NCI-H2196 (cell line): ENCODE measurements around the gene AKT1S1.
A peak's percentile ranks its signal among the peaks of the same experiment; 100 is the strongest.
"Not testable (repeated sequence)": the region's sequence is repeated elsewhere in the genome, so short reads cannot be mapped to it uniquely, and the experiment has no call there.

ENCODE experiments used
- DNase-seq: peaks from one replicate; lab custom pipeline; 2025; ENCODE audit not compliant: unreplicated experiment; lab: John Stamatoyannopoulos, UW

The AKT1S1 gene

GRCh38 chr19:49839713-49840112 is 37.4 kb downstream of the AKT1S1 start:
- DNase-seq, result no peak

GRCh38 chr19:49838885-49839588 is 38.1 kb downstream of the AKT1S1 start:
- no peak for DNase-seq

GRCh38 chr19:49837425-49837824 is 39.7 kb downstream of the AKT1S1 start:
- no peak for DNase-seq

DNA sequence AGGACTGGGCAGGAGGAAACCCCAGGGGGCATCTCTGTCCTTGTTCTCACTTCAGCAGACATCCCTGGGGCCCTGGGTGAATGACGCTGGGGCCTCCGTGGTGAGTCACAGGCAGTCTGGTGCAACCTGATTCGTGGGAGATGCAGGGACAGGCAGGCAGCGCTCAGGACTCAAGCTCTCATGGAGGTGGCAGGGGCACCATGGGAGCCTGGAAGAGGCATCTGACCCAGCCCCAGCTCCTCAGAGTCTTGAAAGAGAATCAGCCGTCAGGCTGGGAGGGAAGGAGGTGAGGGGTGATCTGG is 40.2 kb downstream of the AKT1S1 start:
- no peak for DNase-seq

DNA sequence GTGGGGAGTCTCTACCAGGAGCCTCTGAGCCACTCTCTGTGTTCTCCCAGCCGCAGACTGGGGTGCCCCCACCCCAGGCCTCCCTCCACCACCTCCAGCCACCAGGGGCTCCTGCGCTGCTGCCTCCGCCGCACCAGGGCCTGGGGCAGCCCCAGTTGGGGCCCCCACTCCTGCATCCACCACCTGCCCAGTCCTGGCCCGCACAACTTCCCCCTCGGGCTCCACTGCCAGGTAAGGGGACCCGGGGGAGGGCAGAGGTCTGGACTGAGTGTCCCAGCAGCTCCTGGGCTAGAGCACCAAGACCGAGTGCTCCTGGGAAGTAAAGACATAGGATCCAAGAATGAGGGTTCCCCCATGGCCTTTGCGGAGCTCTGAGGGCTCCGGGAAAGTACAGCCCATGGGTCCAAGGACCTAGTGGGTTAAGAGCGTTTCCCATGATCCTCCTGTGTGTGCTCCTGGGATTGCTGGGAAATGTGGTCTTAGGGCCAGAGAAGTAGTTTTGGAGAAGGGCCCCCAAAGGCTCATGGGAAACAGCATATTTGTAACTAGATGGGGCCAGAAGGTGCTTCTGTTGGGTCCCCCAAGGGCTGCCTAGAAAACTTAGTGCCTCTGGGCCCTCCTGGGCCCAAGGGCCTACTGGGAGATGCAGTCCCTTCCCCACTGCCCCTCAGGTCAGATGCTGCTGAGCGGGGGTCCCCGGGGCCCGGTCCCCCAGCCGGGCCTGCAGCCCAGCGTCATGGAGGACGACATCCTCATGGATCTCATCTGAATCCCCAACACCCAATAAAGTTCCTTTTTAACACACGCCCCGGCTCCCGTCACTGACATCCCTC is 40.8 kb downstream of the AKT1S1 start:
- no peak for DNase-seq

GRCh38 chr19:49835562-49835961 is 41.6 kb downstream of the AKT1S1 start:
- no peak for DNase-seq

- DNase-seq, result no peak
These were observed 43.6 kb downstream of the AKT1S1 start for GRCh38 chr19:49833599-49833998.

GRCh38 chr19:49832556-49832955 is 44.6 kb downstream of the AKT1S1 start:
- no peak for DNase-seq

DNA sequence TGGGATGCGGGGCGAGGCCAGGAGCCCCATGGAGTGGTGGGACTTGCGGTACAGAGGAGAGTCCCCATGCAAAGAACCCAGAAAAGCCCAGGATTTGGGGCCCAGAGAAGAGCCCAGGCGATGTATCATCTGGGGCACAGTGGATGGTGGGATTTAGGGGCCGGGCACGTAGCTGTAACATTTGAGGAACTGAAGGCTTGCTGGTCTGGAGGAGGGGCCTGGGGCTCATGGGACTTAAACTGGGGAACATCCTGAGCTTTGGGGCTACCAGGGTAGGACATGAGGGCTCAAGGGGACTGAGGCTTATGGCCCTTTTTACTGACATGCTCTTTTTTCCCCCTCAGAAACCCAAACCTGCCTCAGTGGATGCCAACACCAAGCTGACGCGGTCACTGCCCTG is 45.6 kb downstream of the AKT1S1 start:
- DNase-seq, result no peak

DNA sequence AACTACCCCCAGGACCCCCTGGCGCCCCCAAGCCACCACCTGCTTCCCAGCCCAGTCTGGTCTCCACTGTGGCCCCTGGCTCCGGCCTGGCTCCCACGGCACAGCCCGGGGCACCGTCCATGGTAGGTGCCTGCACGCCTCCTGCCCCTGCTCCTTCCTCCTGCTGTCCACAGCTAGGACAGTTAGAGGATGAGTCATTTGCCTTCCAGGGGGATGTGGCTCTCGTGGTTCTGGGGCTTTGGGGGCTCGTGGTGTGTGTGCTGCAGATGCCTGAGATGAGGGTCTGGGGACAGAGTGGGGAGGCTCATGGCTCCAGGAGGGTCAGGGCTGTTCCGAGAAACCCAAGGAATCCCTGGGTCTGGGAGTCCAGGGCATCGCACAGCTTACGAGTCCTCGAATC is 46.4 kb downstream of the AKT1S1 start:
- DNase-seq, result no peak

- no peak for DNase-seq
These were observed 47.4 kb downstream of the AKT1S1 start for GRCh38 chr19:49829721-49830120.

GRCh38 chr19:49829200-49829599 is 48.0 kb downstream of the AKT1S1 start:
- DNase-seq, result no peak

- no peak for DNase-seq
These were observed 50.1 kb downstream of the AKT1S1 start for GRCh38 chr19:49827034-49827433.

DNA sequence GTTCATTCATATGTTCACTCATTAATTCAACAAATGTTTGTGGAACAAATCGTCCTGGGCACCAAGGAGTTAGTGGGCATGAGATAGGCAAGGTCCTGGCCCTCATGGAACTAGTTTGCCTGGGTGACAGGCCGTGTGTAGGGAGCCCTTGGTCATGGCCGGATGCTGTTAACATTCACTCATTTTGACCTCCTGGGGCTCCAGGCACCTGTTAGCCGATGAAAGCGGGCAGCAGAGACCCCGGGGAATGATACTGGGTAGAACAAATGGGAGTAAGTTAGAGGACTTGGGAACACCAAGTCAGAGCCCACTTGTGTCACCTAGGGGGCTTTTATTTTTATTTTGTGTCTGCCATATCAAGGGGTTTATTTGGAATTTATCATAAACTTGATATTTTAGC is 52.5 kb downstream of the AKT1S1 start:
- no peak for DNase-seq

GRCh38 chr19:49823472-49823871 is 53.7 kb downstream of the AKT1S1 start:
- DNase-seq, result peak; percentile 61

- DNase-seq, result no peak
These were observed 57.0 kb downstream of the AKT1S1 start for GRCh38 chr19:49820125-49820524.

GRCh38 chr19:49819452-49820115 is 57.6 kb downstream of the AKT1S1 start:
- DNase-seq, result not testable (repeated sequence)
